ENCODE measurements around the gene VSTM2L.

DNA sequence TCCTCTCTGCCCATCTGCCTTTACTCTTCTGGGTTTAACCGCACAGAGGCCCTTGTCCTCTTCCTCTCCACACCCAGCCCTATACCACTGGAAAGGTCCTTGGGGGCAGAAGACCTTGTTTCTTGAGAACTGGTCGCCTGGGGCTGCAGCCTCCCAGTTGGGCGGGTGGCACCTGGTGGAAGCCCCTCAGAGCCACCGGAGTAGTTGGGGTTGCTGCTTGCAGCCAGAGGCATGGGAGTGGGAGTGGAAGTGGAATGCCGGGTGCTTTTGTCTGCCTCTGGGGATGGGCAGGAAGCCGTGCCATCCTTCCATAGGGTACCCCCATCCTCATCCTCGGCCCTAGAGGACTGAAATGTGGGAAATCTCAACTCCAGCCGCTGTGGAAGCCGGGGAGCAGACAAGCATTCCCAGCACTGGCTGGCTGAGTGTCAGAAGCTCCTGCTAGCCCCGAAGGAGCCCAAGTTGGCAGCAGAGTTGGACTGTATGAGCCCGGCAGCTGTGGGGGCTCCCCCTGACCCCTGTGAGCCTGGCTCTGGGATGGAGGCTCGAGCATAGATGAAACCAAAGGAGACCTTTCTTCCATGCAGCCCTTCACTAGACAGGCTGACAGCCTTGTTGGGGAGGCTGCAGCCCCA is 1.2 kb downstream of the VSTM2L start:
- TF ChIP-seq POLR2AphosphoS5 (IDR thresholded peaks at IDR 0.05; ENCODE audit: low read depth, low read length) (no peak), POLR2A (IDR thresholded peaks at IDR 0.05; ENCODE audit: low read depth, low read length) (no peak)

All from GM12892 (cell line).